Measurements from ENCODE around the gene ZNF184.

ZNF184 gene

DNA sequence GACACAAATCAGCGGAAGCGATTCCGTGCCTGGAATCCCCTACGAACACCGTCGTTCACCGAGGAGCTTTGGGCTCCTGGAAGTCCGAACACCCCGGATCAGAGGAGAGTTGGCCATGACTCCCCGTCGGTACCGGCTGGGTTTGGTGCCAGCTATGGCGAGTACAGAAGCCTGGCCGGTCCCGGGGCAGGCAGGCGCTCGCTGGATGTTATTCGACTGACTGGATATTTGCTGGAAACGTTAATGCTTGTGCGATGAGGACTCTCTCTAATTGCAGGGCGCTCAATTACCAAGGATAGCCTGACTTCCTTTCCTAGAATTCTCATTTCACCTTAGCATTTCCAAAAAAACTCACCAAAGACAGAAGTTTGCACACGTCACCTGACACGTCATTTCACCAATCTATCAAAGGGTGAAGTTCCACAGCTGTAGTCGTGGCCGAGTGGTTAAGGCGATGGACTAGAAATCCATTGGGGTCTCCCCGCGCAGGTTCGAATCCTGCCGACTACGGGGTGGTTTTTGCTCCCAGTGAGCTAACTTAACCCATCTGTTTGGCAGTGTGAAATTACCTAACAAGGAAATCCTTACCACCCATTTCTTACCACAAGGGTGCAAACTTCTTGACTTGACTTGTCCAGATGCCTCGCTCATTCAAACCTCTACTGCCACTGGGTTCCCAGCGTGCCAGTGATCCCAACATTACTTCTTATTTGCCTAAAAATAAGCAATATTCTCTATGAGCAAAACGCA lies 22.7 kb upstream of the ZNF184 start:
- TF ChIP-seq, protein P1, sequence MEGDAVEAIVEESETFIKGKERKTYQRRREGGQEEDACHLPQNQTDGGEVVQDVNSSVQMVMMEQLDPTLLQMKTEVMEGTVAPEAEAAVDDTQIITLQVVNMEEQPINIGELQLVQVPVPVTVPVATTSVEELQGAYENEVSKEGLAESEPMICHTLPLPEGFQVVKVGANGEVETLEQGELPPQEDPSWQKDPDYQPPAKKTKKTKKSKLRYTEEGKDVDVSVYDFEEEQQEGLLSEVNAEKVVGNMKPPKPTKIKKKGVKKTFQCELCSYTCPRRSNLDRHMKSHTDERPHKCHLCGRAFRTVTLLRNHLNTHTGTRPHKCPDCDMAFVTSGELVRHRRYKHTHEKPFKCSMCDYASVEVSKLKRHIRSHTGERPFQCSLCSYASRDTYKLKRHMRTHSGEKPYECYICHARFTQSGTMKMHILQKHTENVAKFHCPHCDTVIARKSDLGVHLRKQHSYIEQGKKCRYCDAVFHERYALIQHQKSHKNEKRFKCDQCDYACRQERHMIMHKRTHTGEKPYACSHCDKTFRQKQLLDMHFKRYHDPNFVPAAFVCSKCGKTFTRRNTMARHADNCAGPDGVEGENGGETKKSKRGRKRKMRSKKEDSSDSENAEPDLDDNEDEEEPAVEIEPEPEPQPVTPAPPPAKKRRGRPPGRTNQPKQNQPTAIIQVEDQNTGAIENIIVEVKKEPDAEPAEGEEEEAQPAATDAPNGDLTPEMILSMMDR (IDR thresholded peaks at IDR 0.05; ENCODE audit: borderline replicate concordance, insufficient read depth, low read depth, low read length) = no peak
- H3K4me3 ChIP-seq (ENCODE audit: low read depth, low read length) = no peak overlapping the region

DNA sequence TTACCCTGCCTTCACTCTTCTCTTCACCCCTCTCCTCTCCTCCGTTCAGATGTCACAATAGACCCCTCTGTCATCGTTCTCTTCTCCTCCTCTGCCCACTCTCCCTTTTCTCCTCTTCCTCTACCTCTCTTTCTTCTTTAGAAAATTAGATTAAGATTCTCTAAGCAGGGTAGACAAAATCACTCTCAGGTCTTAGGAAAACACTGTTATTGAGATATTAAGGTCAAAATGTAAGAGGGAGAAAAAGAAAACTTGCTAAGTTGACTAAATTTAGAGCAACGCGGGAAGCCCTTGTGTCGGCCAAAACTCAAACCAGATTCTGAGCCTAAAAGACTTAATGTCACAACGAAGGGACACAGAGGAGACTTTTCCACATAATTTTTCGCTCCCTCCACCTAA lies 22.1 kb upstream of the ZNF184 start:
- H3K4me3 ChIP-seq (ENCODE audit: low read depth, low read length) = no peak overlapping the region
- TF ChIP-seq, protein P1 (IDR thresholded peaks at IDR 0.05; ENCODE audit: borderline replicate concordance, insufficient read depth, low read depth, low read length) = no peak

DNA sequence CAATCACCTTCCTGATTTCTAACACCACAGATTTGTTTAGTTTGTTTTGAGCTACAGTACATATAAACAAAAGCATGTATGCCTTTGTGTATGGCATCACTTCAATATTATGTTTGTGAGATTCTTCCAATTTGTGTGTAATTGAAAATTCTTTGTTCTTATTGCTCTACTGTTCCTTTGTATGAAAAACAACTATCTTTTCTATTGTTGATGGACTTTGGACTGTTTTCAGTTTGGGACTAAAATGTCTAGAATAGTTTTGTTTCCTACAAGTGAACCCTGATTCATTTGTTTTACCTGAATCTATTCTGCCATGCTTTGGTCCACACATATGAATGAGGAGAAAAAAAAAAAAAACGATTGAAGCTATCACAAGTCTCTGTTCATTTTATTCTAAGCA lies 21.2 kb upstream of the ZNF184 start:
- TF ChIP-seq, protein P1 (IDR thresholded peaks at IDR 0.05; ENCODE audit: borderline replicate concordance, insufficient read depth, low read depth, low read length) = no peak
- H3K4me3 ChIP-seq (ENCODE audit: low read depth, low read length) = no peak overlapping the region

DNA sequence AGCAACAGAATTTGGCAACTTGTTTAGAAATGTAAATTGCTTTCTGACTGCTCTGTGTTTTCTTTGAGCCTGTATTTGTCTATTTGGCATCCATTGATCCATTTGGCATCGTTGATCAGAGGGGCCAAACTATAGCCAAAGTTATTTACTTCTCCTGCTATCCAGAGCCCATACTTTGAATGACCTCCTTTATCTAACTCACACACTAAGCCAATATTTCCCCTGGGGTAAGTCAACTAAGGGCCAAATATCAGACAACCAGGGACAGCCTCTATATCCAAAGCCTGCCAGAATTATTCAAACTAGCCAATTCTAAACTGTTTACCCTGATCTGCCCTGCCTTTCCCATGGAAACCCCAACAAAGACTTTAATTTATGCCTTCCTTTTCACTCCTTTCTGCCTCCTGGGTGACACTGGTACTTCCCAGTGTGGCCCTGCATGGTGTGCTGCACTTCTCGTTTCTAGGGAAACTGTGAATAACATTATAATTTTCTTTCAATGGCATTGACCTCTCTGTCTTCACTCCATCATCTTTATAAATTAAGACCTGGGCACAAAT lies 19.8 kb upstream of the ZNF184 start:
- H3K4me3 ChIP-seq (ENCODE audit: low read depth, low read length) = no peak overlapping the region
- TF ChIP-seq, protein P1 (IDR thresholded peaks at IDR 0.05; ENCODE audit: borderline replicate concordance, insufficient read depth, low read depth, low read length) = no peak

DNA sequence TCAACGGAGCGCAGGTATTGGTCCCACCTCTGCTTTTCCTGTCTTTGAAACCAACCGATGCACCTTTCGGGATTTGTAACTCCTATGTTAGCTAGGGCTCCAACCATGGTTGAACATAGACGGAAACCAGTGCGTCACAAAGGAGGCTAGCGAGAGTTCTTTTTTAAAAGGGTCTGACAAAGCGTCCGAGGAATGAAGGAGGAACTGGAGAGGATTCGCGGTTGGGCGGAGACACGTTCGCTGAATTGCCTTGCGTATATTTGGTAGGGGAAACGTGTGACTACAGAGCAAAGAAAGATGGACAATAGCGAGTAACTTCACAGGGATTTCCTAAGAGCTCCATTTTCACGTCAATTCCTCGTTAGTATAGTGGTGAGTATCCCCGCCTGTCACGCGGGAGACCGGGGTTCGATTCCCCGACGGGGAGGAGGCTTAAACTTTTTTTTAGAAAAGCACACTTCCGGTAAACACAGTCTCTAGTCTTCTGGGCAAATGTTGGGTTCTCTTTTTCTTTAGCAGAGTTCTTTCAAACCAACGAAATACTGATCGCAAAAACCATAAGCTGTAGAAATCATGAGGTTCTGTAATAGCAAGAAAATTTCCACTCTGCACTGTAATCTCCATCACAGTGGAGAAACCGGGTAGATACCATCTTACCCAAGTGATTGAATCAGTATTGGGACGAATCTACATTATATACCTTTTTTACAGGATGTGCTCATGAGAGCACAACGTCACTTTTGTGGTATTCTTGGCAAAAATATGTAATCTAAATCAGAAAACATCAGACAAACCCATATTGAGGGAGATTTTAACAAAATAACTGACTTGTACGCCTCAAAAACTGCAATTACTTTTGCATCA lies 6.6 kb upstream of the ZNF184 start:
- TF ChIP-seq, protein P1 (IDR thresholded peaks at IDR 0.05; ENCODE audit: borderline replicate concordance, insufficient read depth, low read depth, low read length) = no peak
- peak overlapping the region; percentile 48 for H3K4me3 ChIP-seq (ENCODE audit: low read depth, low read length)

- peak overlapping the region; percentile 48 for H3K4me3 ChIP-seq (ENCODE audit: low read depth, low read length)
- TF ChIP-seq, protein P1 (IDR thresholded peaks at IDR 0.05; ENCODE audit: borderline replicate concordance, insufficient read depth, low read depth, low read length) = no peak
Observed at GRCh38 chr6:27478706-27479318, 5.9 kb upstream of the ZNF184 start.
